Peyer's patch (tissue), 4 donors: ENCODE measurements around the gene FAM184B.

Experiments
- POLR2A ChIP-seq, 2 donors: fragments of 450-650 bp; IDR thresholded peaks; one replicate each; pipeline ENCODE4 v1.5.1; 2017; ENCODE audit warnings: antibody characterized with exemption in 2 of 2, mild to moderate bottlenecking in 2 of 2, moderate library complexity in 2 of 2
- TF ChIP-seq, protein P1 (sequence below), 6 experiments: fragments of 450-650 bp in 4 of 6; fragments of 200-600 bp in 2 of 6; sonication (generic) in 1 of 6; IDR thresholded peaks; one replicate each; pipeline ENCODE4 v1.5.1; 2017 to 2019; ENCODE audit warnings: antibody characterized with exemption in 6 of 6, mild to moderate bottlenecking in 3 of 6, moderate library complexity in 1 of 6

- TF ChIP-seq, protein P1, sequence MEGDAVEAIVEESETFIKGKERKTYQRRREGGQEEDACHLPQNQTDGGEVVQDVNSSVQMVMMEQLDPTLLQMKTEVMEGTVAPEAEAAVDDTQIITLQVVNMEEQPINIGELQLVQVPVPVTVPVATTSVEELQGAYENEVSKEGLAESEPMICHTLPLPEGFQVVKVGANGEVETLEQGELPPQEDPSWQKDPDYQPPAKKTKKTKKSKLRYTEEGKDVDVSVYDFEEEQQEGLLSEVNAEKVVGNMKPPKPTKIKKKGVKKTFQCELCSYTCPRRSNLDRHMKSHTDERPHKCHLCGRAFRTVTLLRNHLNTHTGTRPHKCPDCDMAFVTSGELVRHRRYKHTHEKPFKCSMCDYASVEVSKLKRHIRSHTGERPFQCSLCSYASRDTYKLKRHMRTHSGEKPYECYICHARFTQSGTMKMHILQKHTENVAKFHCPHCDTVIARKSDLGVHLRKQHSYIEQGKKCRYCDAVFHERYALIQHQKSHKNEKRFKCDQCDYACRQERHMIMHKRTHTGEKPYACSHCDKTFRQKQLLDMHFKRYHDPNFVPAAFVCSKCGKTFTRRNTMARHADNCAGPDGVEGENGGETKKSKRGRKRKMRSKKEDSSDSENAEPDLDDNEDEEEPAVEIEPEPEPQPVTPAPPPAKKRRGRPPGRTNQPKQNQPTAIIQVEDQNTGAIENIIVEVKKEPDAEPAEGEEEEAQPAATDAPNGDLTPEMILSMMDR (IDR thresholded peaks at IDR 0.05), result no peak
- no peak for TF ChIP-seq POLR2A (IDR thresholded peaks at IDR 0.05)
These were observed 79.5 kb downstream of the FAM184B start for GRCh38 chr4:17701882-17702281.
